WTC11 (cell line): ENCODE results near the gene JADE1. TPM values are rescaled to one million over a fixed set of nuclear protein-coding genes. Genes with fewer than 3 reads are reported as not detected.
A peak's percentile ranks its signal among the peaks of the same experiment; 100 is the strongest.

Experiments
- ATAC-seq: fragments of 200-7000 bp; cut with Tn5 transposase; 2 replicates; pipeline ENCODE4 v1.10.0; 2021; ENCODE audit warnings: mild to moderate bottlenecking, moderate library complexity
- CTCF ChIA-PET: fragments of 300-600 bp; sonication (Branson Sonifier 250); formaldehyde crosslinking; loops from one replicate; lab custom pipeline; 2021; ENCODE audit warnings: antibody characterized with exemption; lab: Charles Lee
- POLR2A ChIA-PET: fragments of 350-600 bp; sonication (Branson Sonifier 250); formaldehyde crosslinking; loops from one replicate; lab custom pipeline; 2021; ENCODE audit warnings: antibody characterized with exemption; lab: Charles Lee
- DNase-seq: peaks from one replicate; pipeline ENCODE4 v3.0.0; 2021; ENCODE audit warnings: low spot score
- H3K27ac Mint-ChIP-seq: 2 replicates; pipeline ENCODE4 v1.8.0; 2021; ENCODE audit warnings: mixed read lengths
- H3K27me3 Mint-ChIP-seq: 2 replicates; pipeline ENCODE4 v1.8.0; 2021; ENCODE audit warnings: low read depth, mild to moderate bottlenecking, moderate library complexity, mixed read lengths
- H3K36me3 Mint-ChIP-seq: 2 replicates; pipeline ENCODE4 v1.8.0; 2021; ENCODE audit warnings: mixed read lengths
- H3K4me1 Mint-ChIP-seq: 2 replicates; pipeline ENCODE4 v1.8.0; 2022; ENCODE audit warnings: mixed read lengths
- H3K4me3 Mint-ChIP-seq: 2 replicates; pipeline ENCODE4 v1.8.0; 2021; ENCODE audit warnings: mild to moderate bottlenecking, moderate library complexity, mixed read lengths
- H3K9me3 Mint-ChIP-seq: 2 replicates; pipeline ENCODE4 v1.8.0; 2021; ENCODE audit warnings: mixed read lengths
- CBFB ChIP-seq: sonication (generic); formaldehyde crosslinking; IDR thresholded peaks from 2 replicates; pipeline ENCODE4 v1.8.1; 2022; ENCODE audit warnings: mild to moderate bottlenecking, low read depth, missing genetic modification reagents
- E2F5 ChIP-seq: sonication (generic); formaldehyde crosslinking; IDR thresholded peaks from 2 replicates; pipeline ENCODE4 v1.8.1; 2022; ENCODE audit warnings: mild to moderate bottlenecking, moderate library complexity, missing genetic modification reagents
- ELF4 ChIP-seq: sonication (generic); formaldehyde crosslinking; IDR thresholded peaks from 2 replicates; pipeline ENCODE4 v1.8.1; 2022; ENCODE audit warnings: low read depth, mild to moderate bottlenecking, moderate library complexity, missing genetic modification reagents
- EMX1 ChIP-seq: fragments of 250-450 bp; sonication (Bioruptor Pico); IDR thresholded peaks from 2 replicates; pipeline ENCODE4 v1.8.0; 2021; ENCODE audit warnings: mild to moderate bottlenecking
- ETV6 ChIP-seq: sonication (generic); formaldehyde crosslinking; IDR thresholded peaks from 2 replicates; pipeline ENCODE4 v1.8.1; 2022; ENCODE audit warnings: mild to moderate bottlenecking, missing genetic modification reagents
- HMGA2 ChIP-seq: fragments of 250-450 bp; sonication (Bioruptor Pico); IDR thresholded peaks from 2 replicates; pipeline ENCODE4 v1.4.0; 2021; ENCODE audit warnings: mild to moderate bottlenecking, moderate library complexity
- RELA ChIP-seq: sonication (generic); formaldehyde crosslinking; IDR thresholded peaks from 2 replicates; pipeline ENCODE4 v1.8.1; 2022; ENCODE audit warnings: missing genetic modification reagents, mild to moderate bottlenecking, borderline replicate concordance
- SOX15 ChIP-seq: fragments of 250-450 bp; sonication (Bioruptor Pico); IDR thresholded peaks from 2 replicates; pipeline ENCODE4 v1.9.0; 2021; ENCODE audit warnings: mild to moderate bottlenecking
- SP1 ChIP-seq: sonication (generic); formaldehyde crosslinking; conservative IDR thresholded peaks from 2 replicates; pipeline ENCODE4 v1.8.1; 2022; ENCODE audit warnings: missing genetic modification reagents
- ZNF263 ChIP-seq: sonication (generic); formaldehyde crosslinking; IDR thresholded peaks from 2 replicates; pipeline ENCODE4 v1.8.1; 2022; ENCODE audit warnings: low read depth, mild to moderate bottlenecking, moderate library complexity, missing genetic modification reagents
- ZNF416 ChIP-seq: fragments of 250-450 bp; sonication (Bioruptor Pico); IDR thresholded peaks from 2 replicates; pipeline ENCODE4 v1.9.0; 2021; ENCODE audit warnings: mild to moderate bottlenecking, inconsistent platforms
- total RNA-seq: library from RNA; stranded (reverse); gene quantifications from 3 replicates; pipeline ENCODE4 v1.2.3, GENCODE V29; 2021
- TF ChIP-seq, protein P1 (sequence below): sonication (generic); formaldehyde crosslinking; IDR thresholded peaks from 2 replicates; pipeline ENCODE4 v1.8.1; 2022; ENCODE audit warnings: mild to moderate bottlenecking, missing genetic modification reagents, moderate library complexity, borderline replicate concordance
- TF ChIP-seq, protein P2 (sequence below): sonication (generic); formaldehyde crosslinking; IDR thresholded peaks from 2 replicates; pipeline ENCODE4 v1.8.0; 2023; ENCODE audit warnings: missing genetic modification reagents, mild to moderate bottlenecking, borderline replicate concordance
- TF ChIP-seq, protein P3 (sequence below): sonication (generic); formaldehyde crosslinking; IDR thresholded peaks from 2 replicates; pipeline ENCODE4 v1.8.1; 2022; ENCODE audit warnings: low read depth, mild to moderate bottlenecking, moderate library complexity, missing genetic modification reagents, borderline replicate concordance
- TF ChIP-seq, protein P4 (sequence below): sonication (generic); formaldehyde crosslinking; conservative IDR thresholded peaks from 2 replicates; pipeline ENCODE4 v1.8.1; 2023; ENCODE audit warnings: mild to moderate bottlenecking, low read depth, missing genetic modification reagents, moderate library complexity
- TF ChIP-seq, protein P5 (sequence below): fragments of 250-450 bp; sonication (Bioruptor Pico); IDR thresholded peaks from 2 replicates; pipeline ENCODE4 v2.1.2; 2022; ENCODE audit warnings: mild to moderate bottlenecking, moderate library complexity

The JADE1 gene
- total RNA-seq, 1 experiment from 2014 or later = 132 TPM

- TF ChIP-seq CBFB (CRISPR knock-in tag) (no peak), ZNF263 (peak; percentile 78; the same call in 1 of the 2 replicates), ETV6 (CRISPR knock-in tag) (peak; percentile 37; the same call in 1 of the 2 replicates), RELA (CRISPR knock-in tag) (no peak), E2F5 (no peak), SOX15 (no peak), EMX1 (CRISPR knock-in tag) (no peak), ELF4 (no peak), SP1 (no peak)
- TF ChIP-seq, protein P1, sequence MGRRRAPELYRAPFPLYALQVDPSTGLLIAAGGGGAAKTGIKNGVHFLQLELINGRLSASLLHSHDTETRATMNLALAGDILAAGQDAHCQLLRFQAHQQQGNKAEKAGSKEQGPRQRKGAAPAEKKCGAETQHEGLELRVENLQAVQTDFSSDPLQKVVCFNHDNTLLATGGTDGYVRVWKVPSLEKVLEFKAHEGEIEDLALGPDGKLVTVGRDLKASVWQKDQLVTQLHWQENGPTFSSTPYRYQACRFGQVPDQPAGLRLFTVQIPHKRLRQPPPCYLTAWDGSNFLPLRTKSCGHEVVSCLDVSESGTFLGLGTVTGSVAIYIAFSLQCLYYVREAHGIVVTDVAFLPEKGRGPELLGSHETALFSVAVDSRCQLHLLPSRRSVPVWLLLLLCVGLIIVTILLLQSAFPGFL (CRISPR knock-in tag) = no peak
- TF ChIP-seq, protein P2, sequence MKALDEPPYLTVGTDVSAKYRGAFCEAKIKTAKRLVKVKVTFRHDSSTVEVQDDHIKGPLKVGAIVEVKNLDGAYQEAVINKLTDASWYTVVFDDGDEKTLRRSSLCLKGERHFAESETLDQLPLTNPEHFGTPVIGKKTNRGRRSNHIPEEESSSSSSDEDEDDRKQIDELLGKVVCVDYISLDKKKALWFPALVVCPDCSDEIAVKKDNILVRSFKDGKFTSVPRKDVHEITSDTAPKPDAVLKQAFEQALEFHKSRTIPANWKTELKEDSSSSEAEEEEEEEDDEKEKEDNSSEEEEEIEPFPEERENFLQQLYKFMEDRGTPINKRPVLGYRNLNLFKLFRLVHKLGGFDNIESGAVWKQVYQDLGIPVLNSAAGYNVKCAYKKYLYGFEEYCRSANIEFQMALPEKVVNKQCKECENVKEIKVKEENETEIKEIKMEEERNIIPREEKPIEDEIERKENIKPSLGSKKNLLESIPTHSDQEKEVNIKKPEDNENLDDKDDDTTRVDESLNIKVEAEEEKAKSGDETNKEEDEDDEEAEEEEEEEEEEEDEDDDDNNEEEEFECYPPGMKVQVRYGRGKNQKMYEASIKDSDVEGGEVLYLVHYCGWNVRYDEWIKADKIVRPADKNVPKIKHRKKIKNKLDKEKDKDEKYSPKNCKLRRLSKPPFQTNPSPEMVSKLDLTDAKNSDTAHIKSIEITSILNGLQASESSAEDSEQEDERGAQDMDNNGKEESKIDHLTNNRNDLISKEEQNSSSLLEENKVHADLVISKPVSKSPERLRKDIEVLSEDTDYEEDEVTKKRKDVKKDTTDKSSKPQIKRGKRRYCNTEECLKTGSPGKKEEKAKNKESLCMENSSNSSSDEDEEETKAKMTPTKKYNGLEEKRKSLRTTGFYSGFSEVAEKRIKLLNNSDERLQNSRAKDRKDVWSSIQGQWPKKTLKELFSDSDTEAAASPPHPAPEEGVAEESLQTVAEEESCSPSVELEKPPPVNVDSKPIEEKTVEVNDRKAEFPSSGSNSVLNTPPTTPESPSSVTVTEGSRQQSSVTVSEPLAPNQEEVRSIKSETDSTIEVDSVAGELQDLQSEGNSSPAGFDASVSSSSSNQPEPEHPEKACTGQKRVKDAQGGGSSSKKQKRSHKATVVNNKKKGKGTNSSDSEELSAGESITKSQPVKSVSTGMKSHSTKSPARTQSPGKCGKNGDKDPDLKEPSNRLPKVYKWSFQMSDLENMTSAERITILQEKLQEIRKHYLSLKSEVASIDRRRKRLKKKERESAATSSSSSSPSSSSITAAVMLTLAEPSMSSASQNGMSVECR (CRISPR knock-in tag) = no peak
- TF ChIP-seq, protein P3, sequence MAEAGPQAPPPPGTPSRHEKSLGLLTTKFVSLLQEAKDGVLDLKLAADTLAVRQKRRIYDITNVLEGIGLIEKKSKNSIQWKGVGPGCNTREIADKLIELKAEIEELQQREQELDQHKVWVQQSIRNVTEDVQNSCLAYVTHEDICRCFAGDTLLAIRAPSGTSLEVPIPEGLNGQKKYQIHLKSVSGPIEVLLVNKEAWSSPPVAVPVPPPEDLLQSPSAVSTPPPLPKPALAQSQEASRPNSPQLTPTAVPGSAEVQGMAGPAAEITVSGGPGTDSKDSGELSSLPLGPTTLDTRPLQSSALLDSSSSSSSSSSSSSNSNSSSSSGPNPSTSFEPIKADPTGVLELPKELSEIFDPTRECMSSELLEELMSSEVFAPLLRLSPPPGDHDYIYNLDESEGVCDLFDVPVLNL (CRISPR knock-in tag) = no peak
- TF ChIP-seq, protein P4, sequence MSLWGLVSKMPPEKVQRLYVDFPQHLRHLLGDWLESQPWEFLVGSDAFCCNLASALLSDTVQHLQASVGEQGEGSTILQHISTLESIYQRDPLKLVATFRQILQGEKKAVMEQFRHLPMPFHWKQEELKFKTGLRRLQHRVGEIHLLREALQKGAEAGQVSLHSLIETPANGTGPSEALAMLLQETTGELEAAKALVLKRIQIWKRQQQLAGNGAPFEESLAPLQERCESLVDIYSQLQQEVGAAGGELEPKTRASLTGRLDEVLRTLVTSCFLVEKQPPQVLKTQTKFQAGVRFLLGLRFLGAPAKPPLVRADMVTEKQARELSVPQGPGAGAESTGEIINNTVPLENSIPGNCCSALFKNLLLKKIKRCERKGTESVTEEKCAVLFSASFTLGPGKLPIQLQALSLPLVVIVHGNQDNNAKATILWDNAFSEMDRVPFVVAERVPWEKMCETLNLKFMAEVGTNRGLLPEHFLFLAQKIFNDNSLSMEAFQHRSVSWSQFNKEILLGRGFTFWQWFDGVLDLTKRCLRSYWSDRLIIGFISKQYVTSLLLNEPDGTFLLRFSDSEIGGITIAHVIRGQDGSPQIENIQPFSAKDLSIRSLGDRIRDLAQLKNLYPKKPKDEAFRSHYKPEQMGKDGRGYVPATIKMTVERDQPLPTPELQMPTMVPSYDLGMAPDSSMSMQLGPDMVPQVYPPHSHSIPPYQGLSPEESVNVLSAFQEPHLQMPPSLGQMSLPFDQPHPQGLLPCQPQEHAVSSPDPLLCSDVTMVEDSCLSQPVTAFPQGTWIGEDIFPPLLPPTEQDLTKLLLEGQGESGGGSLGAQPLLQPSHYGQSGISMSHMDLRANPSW (CRISPR knock-in tag) = no peak
- TF ChIP-seq, all 79 proteins: peak for 8
Observed at GRCh38 chr4:128802680-128803628, 6.5 kb upstream of the JADE1 start (continued).

- TF ChIP-seq HMGA2 (CRISPR knock-in tag) = no peak
- no peak for TF ChIP-seq ZNF416 (CRISPR knock-in tag)
- TF ChIP-seq, protein P5, sequence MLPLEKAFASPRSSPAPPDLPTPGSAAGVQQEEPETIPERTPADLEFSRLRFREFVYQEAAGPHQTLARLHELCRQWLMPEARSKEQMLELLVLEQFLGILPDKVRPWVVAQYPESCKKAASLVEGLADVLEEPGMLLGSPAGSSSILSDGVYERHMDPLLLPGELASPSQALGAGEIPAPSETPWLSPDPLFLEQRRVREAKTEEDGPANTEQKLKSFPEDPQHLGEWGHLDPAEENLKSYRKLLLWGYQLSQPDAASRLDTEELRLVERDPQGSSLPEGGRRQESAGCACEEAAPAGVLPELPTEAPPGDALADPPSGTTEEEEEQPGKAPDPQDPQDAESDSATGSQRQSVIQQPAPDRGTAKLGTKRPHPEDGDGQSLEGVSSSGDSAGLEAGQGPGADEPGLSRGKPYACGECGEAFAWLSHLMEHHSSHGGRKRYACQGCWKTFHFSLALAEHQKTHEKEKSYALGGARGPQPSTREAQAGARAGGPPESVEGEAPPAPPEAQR (CRISPR knock-in tag) = no peak
- no peak for DNase-seq
- H3K4me3 Mint-ChIP-seq = peak overlapping the region; percentile 8; the same call in 1 of the 2 replicates
- peaks cover 22% of the 10 kb centered on the region for H3K4me1 Mint-ChIP-seq
- ATAC-seq = no peak
- H3K9me3 Mint-ChIP-seq = no peaks in the 10 kb centered on the region
- POLR2A ChIA-PET = interaction anchor here (0.6 to 2.4 kb wide), 3 partner anchors 8 to 517 kb away, joined by 3 to 11 read pairs (median 5); no protein-coding TSS in a partner anchor
- no peaks in the 10 kb centered on the region for H3K27me3 Mint-ChIP-seq
- CTCF ChIA-PET = interaction anchor here (1.5 to 2.6 kb wide), 3 partner anchors 11 to 229 kb away, joined by 5 to 10 read pairs (median 8); no protein-coding TSS in a partner anchor
- H3K36me3 Mint-ChIP-seq = no peaks in the 10 kb centered on the region
- no peak overlapping the region for H3K27ac Mint-ChIP-seq
Observed at GRCh38 chr4:128803783-128804182, 5.7 kb upstream of the JADE1 start.
